Right lobe of liver (tissue), 6 donors: ENCODE results near the gene ARHGEF7. TPM values are rescaled to one million over a fixed set of nuclear protein-coding genes. Genes with fewer than 3 reads are reported as not detected.

ENCODE experiments used
- ATAC-seq, 4 donors: fragments of 200-7000 bp; cut with Tn5 transposase; one replicate each; pipeline ENCODE4 v1.9.1; 2020; ENCODE audit warnings: mild to moderate bottlenecking in 4 of 4, moderate library complexity in 4 of 4
- DNase-seq, 3 donors: peaks; one replicate each; pipeline ENCODE4 v3.0.0-alpha.2; 2020
- H3K27ac ChIP-seq, 3 donors: fragments of 200-600 bp; one replicate each; pipeline ENCODE4 v1.8.0; 2022
- H3K27me3 ChIP-seq, 2 donors: fragments of 200-600 bp; one replicate each; pipeline ENCODE4 v1.8.0; 2022
- H3K36me3 ChIP-seq, 4 donors: fragments of 200-600 bp; sonication (generic) in 1 of 4; one replicate each; pipeline versions ENCODE4 v1.5.1 to v1.8.0; 2017 to 2022; ENCODE audit warnings: control low read depth in 1 of 4
- H3K4me1 ChIP-seq, 4 donors: fragments of 200-600 bp; sonication (generic) in 1 of 4; one replicate each; pipeline versions ENCODE4 v1.5.1 to v1.8.0; 2017 to 2022; ENCODE audit warnings: control low read depth in 1 of 4
- H3K4me3 ChIP-seq, 3 donors: fragments of 200-600 bp; one replicate each; pipeline ENCODE4 v1.8.0; 2022
- H3K9me3 ChIP-seq, 4 donors: fragments of 200-600 bp; sonication (generic) in 1 of 4; one replicate each; pipeline versions ENCODE4 v1.5.1 to v1.8.0; 2017 to 2022; ENCODE audit warnings: control low read depth in 1 of 4
- CTCF ChIP-seq, 4 donors: fragments of 200-600 bp in 3 of 4; fragments of 450-650 bp in 1 of 4; IDR thresholded peaks; one replicate each; pipeline versions ENCODE4 v1.5.1 to v1.8.0; 2016 to 2022; ENCODE audit warnings: antibody characterized with exemption in 4 of 4, mild to moderate bottlenecking in 2 of 4
- POLR2A ChIP-seq: fragments of 450-650 bp; IDR thresholded peaks from one replicate; pipeline ENCODE4 v1.6.1; 2017; ENCODE audit warnings: antibody characterized with exemption, mild to moderate bottlenecking
- WGBS: methylation state at CpG from one replicate; pipeline ENCODE4 v1.1.6; 2018; ENCODE audit warnings: low coverage, low lambda C conversion rate; ENCODE audit not compliant: insufficient coverage; ENCODE audit errors: missing lambda C conversion rate; 5-methylcytosine and 5-hydroxymethylcytosine counted together
- intact Hi-C, 2 donors: fragments of 100-400 bp; cut with DNase I; formaldehyde crosslinking; loops; one replicate each; pipeline versions ENCODE4 v1.11.2 to v1.14.1; 2022
- total RNA-seq, 6 experiments: library from RNA; depleted of rRNA in 2 of 6; stranded (reverse); fragments of >200 nt in 2 of 6; fragmentation: NEBNext Ultra II Directional in 3 of 6; extraction: Animal tissue kit (Norgen Biotek cat#: 25700) in 3 of 6; gene quantifications; one replicate each; pipeline versions ENCODE4 v1.1.0 to v1.2.4, GENCODE V29; 2016 to 2023
- donor health status: DM: no; HTN: yes; CAD: no.
- donor health status: DM: no; HTN: no; CAD: no.
- donor health status: DM: no; HTN: no; CAD: no.
- donor health status: DM: no; HTN: yes; CAD: no.
- donor health status: DM: no; HTN: yes; CAD: no.

ARHGEF7 gene
- total RNA-seq, 6 experiments from 2014 or later: 22.0 to 40.1 (median 33.8) TPM

DNA sequence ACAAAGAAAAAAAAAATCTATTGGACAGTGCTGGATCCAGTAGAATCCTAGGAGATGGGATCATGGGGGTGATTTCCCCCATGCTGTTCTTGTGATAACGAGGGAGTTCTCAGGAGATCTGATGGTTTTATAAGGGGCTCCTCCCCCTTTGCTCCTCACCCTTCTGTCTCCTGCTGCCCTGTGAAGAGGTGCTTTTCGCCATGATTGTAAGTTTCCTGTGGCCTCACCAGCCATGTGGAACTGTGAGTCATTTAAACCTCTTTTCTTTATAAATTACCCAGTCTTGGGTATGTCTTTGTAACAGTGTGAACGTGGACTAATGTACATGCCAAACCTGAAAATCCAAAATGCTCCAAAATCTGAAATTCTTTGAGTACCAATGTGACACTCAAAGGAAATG, 45.5 kb downstream of the ARHGEF7 start:
- no peaks in the 10 kb centered on the region for H3K9me3 ChIP-seq
- no peaks in the 10 kb centered on the region for H3K27me3 ChIP-seq
- H3K27ac ChIP-seq: no peak overlapping the region
- no peak for TF ChIP-seq POLR2A
- TF ChIP-seq CTCF (IDR thresholded peaks at IDR 0.05): no peak
- H3K36me3 ChIP-seq: no peaks in the 10 kb centered on the region
- 92% methylated on average over 3 of the region's 3 CpGs for WGBS
- ATAC-seq (no peak), DNase-seq (no peak)
- no peaks in the 10 kb centered on the region for H3K4me1 ChIP-seq
- H3K4me3 ChIP-seq: no peak overlapping the region
- intact Hi-C loops: loop anchor here in 1 of 2 donors (10.0 kb wide), 1 partner anchor 54 kb away; no protein-coding TSS in a partner anchor

DNA sequence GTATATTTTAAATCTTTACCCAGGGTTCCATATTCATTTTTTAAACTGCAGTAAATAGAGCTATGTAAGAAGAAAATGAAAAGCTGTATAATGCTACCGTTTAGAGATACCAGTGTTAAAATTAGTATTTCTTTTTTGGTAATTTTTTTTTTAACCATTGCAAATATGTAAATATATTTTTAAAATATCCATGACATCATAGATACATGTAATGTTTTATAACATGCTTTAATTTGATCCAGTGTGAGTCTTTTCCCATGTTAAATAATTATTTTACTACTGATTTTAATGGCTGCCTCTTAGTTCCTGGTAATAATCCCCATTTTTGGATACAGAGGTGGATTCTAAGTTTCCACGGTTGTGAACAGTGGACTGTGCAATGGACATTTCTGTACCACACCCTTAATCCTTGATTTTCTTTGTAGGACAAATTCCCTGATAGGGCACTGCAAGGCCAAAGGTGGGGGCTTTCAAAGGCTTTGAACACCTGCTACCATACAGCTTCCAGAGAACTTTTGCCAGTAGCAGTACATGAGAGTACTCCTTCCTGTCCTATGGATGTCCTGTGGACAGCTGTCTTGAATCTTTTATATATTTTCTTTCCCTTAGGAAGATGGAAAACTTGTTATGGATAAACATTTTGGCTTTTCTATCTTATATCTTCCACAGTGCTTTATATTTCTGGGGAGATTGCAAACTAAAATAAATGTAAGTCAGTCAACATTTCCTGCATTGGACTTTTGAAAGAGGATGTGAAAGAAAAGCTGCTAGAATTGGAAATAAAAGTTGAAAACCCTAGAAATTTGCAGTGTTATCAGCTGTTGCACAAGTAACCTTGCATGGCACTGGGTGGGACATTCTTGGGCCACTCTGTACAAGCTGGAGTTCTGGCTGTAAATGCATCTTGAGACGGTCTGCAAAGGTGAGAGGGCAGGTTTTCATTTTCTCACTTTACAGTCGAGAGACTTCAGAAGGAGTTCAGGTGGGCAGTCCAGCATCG, 46.8 kb downstream of the ARHGEF7 start:
- no peak for DNase-seq
- peak in 3 of 4 donors; percentile 20 to 54 (median 25) for ATAC-seq
- intact Hi-C loops: loop anchor here in 1 of 2 donors (10.0 kb wide), 1 partner anchor 53 kb away; no protein-coding TSS in a partner anchor
- no peaks in the 10 kb centered on the region for H3K9me3 ChIP-seq
- no peaks in the 10 kb centered on the region for H3K27me3 ChIP-seq
- 72% methylated on average over 4 of the region's 5 CpGs for WGBS
- H3K36me3 ChIP-seq: no peaks in the 10 kb centered on the region
- H3K4me1 ChIP-seq: no peaks in the 10 kb centered on the region
- TF ChIP-seq POLR2A: no peak
- no peak overlapping the region for H3K27ac ChIP-seq
- H3K4me3 ChIP-seq: no peak overlapping the region

DNA sequence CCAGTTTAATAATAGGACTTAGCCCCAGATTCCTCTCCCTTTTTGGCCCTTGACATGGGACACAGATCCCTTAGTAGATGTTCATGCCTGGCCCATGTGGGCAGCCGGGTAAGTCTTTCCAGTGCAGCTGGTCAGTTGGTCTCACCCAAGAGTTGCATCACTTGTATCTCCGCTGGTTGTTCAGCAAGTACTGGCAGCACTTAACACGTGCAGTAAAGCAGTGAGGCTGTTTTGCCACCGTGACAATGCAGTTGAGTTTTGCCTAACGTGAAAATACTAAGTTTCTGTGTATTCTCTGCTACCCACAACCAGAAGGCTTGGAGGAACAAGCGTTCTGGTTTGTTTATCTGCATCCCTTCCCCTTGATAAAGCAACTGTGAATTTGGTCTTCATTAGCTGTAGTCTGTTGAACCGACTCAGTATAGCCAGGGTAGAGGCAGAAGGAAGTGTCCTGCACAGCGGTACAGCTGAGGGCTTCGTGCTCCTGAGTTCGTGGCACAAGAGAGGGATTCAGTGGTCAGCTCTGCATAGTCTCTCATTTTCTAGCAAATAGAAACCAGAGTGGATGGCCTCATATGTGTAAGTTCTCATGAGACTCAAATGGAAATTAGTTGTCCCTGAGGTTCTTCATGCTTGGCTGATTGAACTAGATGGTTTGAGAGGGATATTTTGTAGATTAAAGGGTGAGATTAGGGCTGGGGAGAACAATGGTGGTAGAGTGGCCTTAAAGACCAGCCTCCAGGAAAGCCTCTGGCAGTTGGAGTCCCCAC, 50.3 kb downstream of the ARHGEF7 start:
- no peaks in the 10 kb centered on the region for H3K27me3 ChIP-seq
- H3K36me3 ChIP-seq: no peaks in the 10 kb centered on the region
- intact Hi-C loops: loop anchor here in 1 of 2 donors (10.0 kb wide), 1 partner anchor 49 kb away; no protein-coding TSS in a partner anchor
- ATAC-seq (peak in 1 of 4 donors; percentile 57), DNase-seq (no peak)
- H3K27ac ChIP-seq: no peak overlapping the region
- WGBS: 83% methylated on average over 8 of the region's 10 CpGs
- H3K4me1 ChIP-seq: no peaks in the 10 kb centered on the region
- no peak overlapping the region for H3K4me3 ChIP-seq
- no peaks in the 10 kb centered on the region for H3K9me3 ChIP-seq
- TF ChIP-seq POLR2A (no peak), CTCF (IDR thresholded peaks at IDR 0.05) (no peak)

GRCh38 chr13:111166882-111167675, 52.0 kb downstream of the ARHGEF7 start:
- DNase-seq (no peak), ATAC-seq (no peak)
- no peaks in the 10 kb centered on the region for H3K4me1 ChIP-seq
- H3K27me3 ChIP-seq: no peaks in the 10 kb centered on the region
- no peaks in the 10 kb centered on the region for H3K9me3 ChIP-seq
- H3K4me3 ChIP-seq: no peak overlapping the region
- intact Hi-C loops: loop anchor here in 1 of 2 donors (10.0 kb wide), 1 partner anchor 48 kb away; no protein-coding TSS in a partner anchor
- H3K36me3 ChIP-seq: no peaks in the 10 kb centered on the region
- WGBS: 80% methylated on average over 11 of the region's 11 CpGs
- no peak overlapping the region for H3K27ac ChIP-seq
- TF ChIP-seq POLR2A (no peak), CTCF (IDR thresholded peaks at IDR 0.05) (no peak)
